ENCODE measurements around the gene WNT9B.
"Not testable (repeated sequence)": the region's sequence is repeated elsewhere in the genome, so short reads cannot be mapped to it uniquely, and the experiment has no call there.

- not testable (repeated sequence) for TF ChIP-seq EP300, POLR2A, POLR2AphosphoS5 (IDR thresholded peaks at IDR 0.05)
- TF ChIP-seq, protein P1, sequence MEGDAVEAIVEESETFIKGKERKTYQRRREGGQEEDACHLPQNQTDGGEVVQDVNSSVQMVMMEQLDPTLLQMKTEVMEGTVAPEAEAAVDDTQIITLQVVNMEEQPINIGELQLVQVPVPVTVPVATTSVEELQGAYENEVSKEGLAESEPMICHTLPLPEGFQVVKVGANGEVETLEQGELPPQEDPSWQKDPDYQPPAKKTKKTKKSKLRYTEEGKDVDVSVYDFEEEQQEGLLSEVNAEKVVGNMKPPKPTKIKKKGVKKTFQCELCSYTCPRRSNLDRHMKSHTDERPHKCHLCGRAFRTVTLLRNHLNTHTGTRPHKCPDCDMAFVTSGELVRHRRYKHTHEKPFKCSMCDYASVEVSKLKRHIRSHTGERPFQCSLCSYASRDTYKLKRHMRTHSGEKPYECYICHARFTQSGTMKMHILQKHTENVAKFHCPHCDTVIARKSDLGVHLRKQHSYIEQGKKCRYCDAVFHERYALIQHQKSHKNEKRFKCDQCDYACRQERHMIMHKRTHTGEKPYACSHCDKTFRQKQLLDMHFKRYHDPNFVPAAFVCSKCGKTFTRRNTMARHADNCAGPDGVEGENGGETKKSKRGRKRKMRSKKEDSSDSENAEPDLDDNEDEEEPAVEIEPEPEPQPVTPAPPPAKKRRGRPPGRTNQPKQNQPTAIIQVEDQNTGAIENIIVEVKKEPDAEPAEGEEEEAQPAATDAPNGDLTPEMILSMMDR (IDR thresholded peaks at IDR 0.05), result not testable (repeated sequence)
These were observed 10.8 kb upstream of the WNT9B start for GRCh38 chr17:46840596-46840995.

All from gastroesophageal sphincter (tissue), 3 donors.